ENCODE measurements around the gene MED4.

DNA sequence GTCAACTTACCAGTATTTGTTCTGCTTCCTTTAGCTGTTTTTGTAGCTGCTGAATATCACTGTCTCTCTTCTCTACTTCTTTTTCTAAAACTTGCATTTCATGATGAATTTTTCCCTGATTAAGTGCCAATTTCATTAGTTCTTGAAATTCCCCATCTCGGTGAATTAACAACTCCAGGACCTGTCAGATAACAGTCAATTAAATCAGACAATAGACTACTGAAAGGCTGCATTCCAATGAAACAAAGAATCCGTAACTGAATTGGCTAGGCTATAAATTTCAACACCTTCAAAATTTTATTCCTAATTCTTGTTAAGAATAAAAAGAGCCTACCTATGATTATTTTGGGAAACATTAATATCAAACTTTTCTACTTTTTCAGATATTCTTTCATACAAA, 8.6 kb downstream of the MED4 start:
- TF ChIP-seq, protein P1, sequence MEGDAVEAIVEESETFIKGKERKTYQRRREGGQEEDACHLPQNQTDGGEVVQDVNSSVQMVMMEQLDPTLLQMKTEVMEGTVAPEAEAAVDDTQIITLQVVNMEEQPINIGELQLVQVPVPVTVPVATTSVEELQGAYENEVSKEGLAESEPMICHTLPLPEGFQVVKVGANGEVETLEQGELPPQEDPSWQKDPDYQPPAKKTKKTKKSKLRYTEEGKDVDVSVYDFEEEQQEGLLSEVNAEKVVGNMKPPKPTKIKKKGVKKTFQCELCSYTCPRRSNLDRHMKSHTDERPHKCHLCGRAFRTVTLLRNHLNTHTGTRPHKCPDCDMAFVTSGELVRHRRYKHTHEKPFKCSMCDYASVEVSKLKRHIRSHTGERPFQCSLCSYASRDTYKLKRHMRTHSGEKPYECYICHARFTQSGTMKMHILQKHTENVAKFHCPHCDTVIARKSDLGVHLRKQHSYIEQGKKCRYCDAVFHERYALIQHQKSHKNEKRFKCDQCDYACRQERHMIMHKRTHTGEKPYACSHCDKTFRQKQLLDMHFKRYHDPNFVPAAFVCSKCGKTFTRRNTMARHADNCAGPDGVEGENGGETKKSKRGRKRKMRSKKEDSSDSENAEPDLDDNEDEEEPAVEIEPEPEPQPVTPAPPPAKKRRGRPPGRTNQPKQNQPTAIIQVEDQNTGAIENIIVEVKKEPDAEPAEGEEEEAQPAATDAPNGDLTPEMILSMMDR (IDR thresholded peaks at IDR 0.05), result no peak
- TF ChIP-seq POLR2AphosphoS5 (IDR thresholded peaks at IDR 0.05; ENCODE audit: insufficient read depth in 1 of 2, low read depth in 1 of 2), result no peak
